HCT116 (cell line): ENCODE measurements around the gene STUM. TPM values are rescaled to one million over a fixed set of nuclear protein-coding genes. Genes with fewer than 3 reads are reported as not detected.

Experiments used
- ATAC-seq: fragments of 200-7000 bp; cut with Tn5 transposase; 2 replicates; pipeline ENCODE4 v1.9.1; 2020; ENCODE audit warnings: mild to moderate bottlenecking, moderate library complexity
- BruUV-seq: library from RNA; stranded (reverse); fragments of 400-500 nt; replicated peaks from 2 replicates; lab custom pipeline; 2021; lab: Mats Ljungman, UMichigan
- CTCF ChIA-PET: fragments of 300-600 bp; sonication (Branson Sonifier 250); formaldehyde crosslinking; loops from one replicate; lab custom pipeline; 2021; ENCODE audit warnings: antibody characterized with exemption; lab: Charles Lee
- POLR2A ChIA-PET: fragments of 300-600, 350-600 bp; sonication (Branson Sonifier 250); formaldehyde crosslinking; loops from one replicate; lab custom pipeline; 2021; ENCODE audit warnings: antibody characterized with exemption; lab: Charles Lee
- RAD21 ChIA-PET, 2 experiments: fragments of 300-600 bp; sonication (Branson Sonifier 250); formaldehyde crosslinking; loops; one replicate each; lab custom pipeline; 2023; ENCODE audit warnings: low total read pairs in 2 of 2; ENCODE audit not compliant: uncharacterized antibody in 2 of 2, unreplicated experiment in 2 of 2, low non-redundant PET in 1 of 2; lab: Charles Lee
- DNase-seq: peaks from one replicate; pipeline ENCODE4 v3.0.0-alpha.2; 2010; ENCODE audit warnings: low read depth, low spot score
- H2AFZ ChIP-seq: fragments of 200-600 bp; shearing (Covaris generic), sonication (generic); 2 replicates; pipeline ENCODE4 v1.6.1; 2017; ENCODE audit warnings: low read depth, mixed run types, mixed read lengths, antibody characterized with exemption, low read length; ENCODE audit not compliant: poor library complexity, severe bottlenecking
- H3K27ac ChIP-seq: 2 replicates; pipeline ENCODE4 v1.5.1; 2012; ENCODE audit warnings: low read depth, low read length
- H3K27me3 ChIP-seq: fragments of 200-600 bp; sonication (generic); 2 replicates; pipeline ENCODE4 v1.6.1; 2016; ENCODE audit warnings: mixed run types, low read length, mixed read lengths; ENCODE audit not compliant: insufficient read depth
- H3K36me3 ChIP-seq, 2 experiments: fragments of 200-500 bp in 1 of 2; fragments of 200-600 bp in 1 of 2; sonication (Bioruptor generic) in 1 of 2; sonication (generic) in 1 of 2; 2 replicates each; pipeline versions ENCODE4 v1.5.1 to v1.6.1; 2014 to 2016; ENCODE audit warnings: low read length in 2 of 2, inconsistent platforms in 1 of 2, mixed read lengths in 1 of 2, mixed run types in 1 of 2; ENCODE audit not compliant: insufficient read depth in 2 of 2, control insufficient read depth in 1 of 2
- H3K4me1 ChIP-seq, 2 experiments: fragments of 200-600 bp in 1 of 2; sonication (generic) in 1 of 2; 2 replicates each; pipeline versions ENCODE4 v1.5.1 to v1.6.1; 2012 to 2017; ENCODE audit warnings: low read length in 2 of 2, inconsistent platforms in 1 of 2, mild to moderate bottlenecking in 1 of 2, mixed read lengths in 1 of 2, mixed run types in 1 of 2, moderate library complexity in 1 of 2; ENCODE audit not compliant: insufficient read depth in 2 of 2, control insufficient read depth in 1 of 2
- H3K4me2 ChIP-seq: fragments of 200-600 bp; sonication (generic); 2 replicates; pipeline ENCODE4 v1.6.1; 2017; ENCODE audit warnings: mixed run types, low read length, mixed read lengths
- H3K4me3 ChIP-seq, 2 experiments: fragments of 200-600 bp in 1 of 2; sonication (generic) in 1 of 2; replicated peaks in 1 of 2; 2 replicates each; pipeline ENCODE4 v1.5.1; 2011 to 2016; ENCODE audit warnings: low read length in 2 of 2, control low read depth in 1 of 2, low read depth in 1 of 2, mild to moderate bottlenecking in 1 of 2, mixed read lengths in 1 of 2, mixed run types in 1 of 2
- H3K79me2 ChIP-seq: fragments of 200-600 bp; sonication (generic); 2 replicates; pipeline ENCODE4 v1.6.1; 2017; ENCODE audit warnings: mild to moderate bottlenecking, mixed run types, low read length, moderate library complexity, mixed read lengths; ENCODE audit not compliant: insufficient read depth
- H3K9ac ChIP-seq: fragments of 200-600 bp; sonication (generic); 2 replicates; pipeline ENCODE4 v1.6.1; 2016; ENCODE audit warnings: low read length, mixed read lengths
- H3K9me2 ChIP-seq: fragments of 200-600 bp; sonication (generic), shearing (Covaris generic); 2 replicates; pipeline ENCODE4 v1.6.1; 2017; ENCODE audit warnings: mixed run types, mild to moderate bottlenecking, moderate library complexity; ENCODE audit not compliant: insufficient read depth
- H3K9me3 ChIP-seq, 2 experiments: fragments of 200-500 bp in 1 of 2; fragments of 200-600 bp in 1 of 2; sonication (Bioruptor generic) in 1 of 2; sonication (generic) in 1 of 2; 2 replicates each; pipeline ENCODE4 v1.6.1; 2014 to 2017; ENCODE audit warnings: low read length in 2 of 2, mixed read lengths in 2 of 2, inconsistent platforms in 1 of 2, low read depth in 1 of 2, mild to moderate bottlenecking in 1 of 2, mixed run types in 1 of 2, moderate library complexity in 1 of 2; ENCODE audit not compliant: control insufficient read depth in 1 of 2, insufficient read depth in 1 of 2
- H4K20me1 ChIP-seq: fragments of 200-600 bp; sonication (generic), shearing (Covaris generic); 2 replicates; pipeline ENCODE4 v1.6.1; 2017; ENCODE audit warnings: mixed run types, mild to moderate bottlenecking, moderate library complexity; ENCODE audit not compliant: insufficient read depth
- CBX3 ChIP-seq: IDR thresholded peaks from 2 replicates; pipeline ENCODE4 v1.6.1; 2012; ENCODE audit warnings: low read depth
- CTCF ChIP-seq, 3 experiments: fragments of 200-600 bp in 1 of 3; sonication (generic) in 1 of 3; IDR thresholded peaks in 2 of 3; conservative IDR thresholded peaks in 1 of 3; 2 replicates each; pipeline ENCODE4 v1.5.1; 2012 to 2017; ENCODE audit warnings: low read depth in 2 of 3, low read length in 2 of 3, antibody characterized with exemption in 1 of 3, borderline replicate concordance in 1 of 3, control low read depth in 1 of 3, mild to moderate bottlenecking in 1 of 3, mixed read lengths in 1 of 3, mixed run types in 1 of 3, moderate library complexity in 1 of 3; ENCODE audit not compliant: insufficient read depth in 1 of 3
- ELF1 ChIP-seq: IDR thresholded peaks from 2 replicates; pipeline ENCODE4 v1.6.1; 2012; ENCODE audit warnings: low read depth, borderline replicate concordance
- JUND ChIP-seq: IDR thresholded peaks from 2 replicates; pipeline ENCODE4 v1.6.1; 2012
- RAD21 ChIP-seq: IDR thresholded peaks from 2 replicates; pipeline ENCODE4 v1.6.1; 2012; ENCODE audit warnings: low read depth, mild to moderate bottlenecking
- intact Hi-C: fragments of 100-400 bp; cut with micrococcal nuclease; formaldehyde crosslinking; loops from 2 replicates; pipeline ENCODE4 v1.10.0; 2022
- total RNA-seq: library from RNA; stranded (reverse); gene quantifications from one replicate; pipeline ENCODE4 v1.2.1, GENCODE V29; 2021; ENCODE audit not compliant: unreplicated experiment

Gene STUM
- total RNA-seq, 1 experiment from 2014 or later, result not detected

DNA sequence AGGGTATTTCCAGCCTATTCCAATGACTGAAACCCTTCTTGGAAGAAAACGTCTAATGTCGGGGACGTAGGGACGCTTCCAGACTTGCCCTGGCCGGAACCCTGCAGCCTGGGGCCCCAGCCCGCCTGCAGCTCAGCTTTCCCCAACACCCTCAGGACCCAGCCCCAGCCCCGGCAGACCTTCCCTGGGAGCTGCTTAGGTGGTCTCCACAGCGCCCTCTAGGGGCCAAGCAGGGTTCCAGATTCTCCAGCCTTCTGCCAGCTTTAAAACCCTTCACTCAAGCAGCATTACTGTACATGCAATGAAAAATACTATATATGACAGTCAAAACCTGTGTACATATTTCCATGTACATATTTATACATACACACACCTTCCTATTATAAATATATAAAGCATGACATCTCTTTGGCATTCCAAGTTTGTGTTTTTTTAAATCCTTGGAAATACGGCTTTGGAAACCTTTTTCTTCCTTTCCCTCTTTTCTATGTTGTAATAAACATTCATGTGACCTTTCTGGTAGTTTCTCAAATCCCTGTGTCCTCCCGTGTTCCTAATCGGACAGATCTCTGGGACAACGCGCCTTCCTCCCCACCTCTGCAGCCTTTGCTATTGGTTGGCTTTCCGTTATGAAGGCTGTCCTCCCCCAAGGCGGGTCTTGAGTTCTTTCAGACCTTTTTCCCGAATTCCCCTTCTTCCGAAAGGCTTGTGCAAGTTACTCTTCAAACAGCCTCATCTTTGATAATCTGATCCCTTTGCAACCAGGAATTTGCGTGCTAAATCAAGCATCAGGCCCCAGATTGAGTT lies 60.3 kb downstream of the STUM start:
- ChIA-PET RAD21 (interaction anchor here in 1 of 2 experiments (0.9 kb wide), 1 partner anchor 61 kb away, joined by 3 read pairs; no protein-coding TSS in a partner anchor), CTCF (interaction anchor here (0.7 to 1.8 kb wide), 13 partner anchors 9 to 832 kb away, joined by 3 to 12 read pairs (median 4); partner anchors contain the start of gene PARP1), POLR2A (interaction anchor here (0.6 kb wide), 1 partner anchor 218 kb away, joined by 3 read pairs; no protein-coding TSS in a partner anchor)
- no peaks in the 10 kb centered on the region for H4K20me1 ChIP-seq
- H3K27me3 ChIP-seq, result no peaks in the 10 kb centered on the region; the same call in 1 of the 2 replicates
- H3K36me3 ChIP-seq, result no peaks in the 10 kb centered on the region
- H3K9ac ChIP-seq, result no peak overlapping the region
- ATAC-seq (peak; percentile 91), DNase-seq (peak; percentile 51)
- H2AFZ ChIP-seq, result no peak overlapping the region
- no peak overlapping the region for H3K27ac ChIP-seq
- no peaks in the 10 kb centered on the region for H3K79me2 ChIP-seq
- no peak overlapping the region for H3K4me3 ChIP-seq
- no peak overlapping the region for H3K4me2 ChIP-seq
- H3K4me1 ChIP-seq, result no peaks in the 10 kb centered on the region
- no TSS peak for BruUV-seq
- intact Hi-C loops, result loop anchor here (1.0 kb wide), 2 partner anchors 62 to 185 kb away; no protein-coding TSS in a partner anchor
- TF ChIP-seq ELF1 (no peak), JUND (no peak), CTCF (IDR thresholded peaks at IDR 0.05 in 2 of 3, conservative IDR thresholded peaks at IDR 0.05 in 1 of 3; ENCODE audit: borderline replicate concordance in 1 of 3, insufficient read depth in 1 of 3, low read depth in 2 of 3, low read length in 2 of 3) (peak; percentile 77 to 93 (median 88); a peak in 5 of 6 replicates), CBX3 (no peak), RAD21 (peak; percentile 69)
- no peaks in the 10 kb centered on the region for H3K9me3 ChIP-seq
- H3K9me2 ChIP-seq, result no peaks in the 10 kb centered on the region
